ENCODE measurements around the gene SLC35E2B.
A peak's percentile ranks its signal among the peaks of the same experiment; 100 is the strongest.
"Not testable (repeated sequence)": the region's sequence is repeated elsewhere in the genome, so short reads cannot be mapped to it uniquely, and the experiment has no call there.

GRCh38 chr1:1715109-1715883 is 22.7 kb upstream of the SLC35E2B start:
- TF ChIP-seq POLR2A (IDR thresholded peaks at IDR 0.05; ENCODE audit: low read length), result peak; percentile 57
- TF ChIP-seq GATA1 (IDR thresholded peaks at IDR 0.05; ENCODE audit: low read depth, low read length), result not testable (repeated sequence)

Measured in erythroblast (primary cell).